ENCODE data around the gene CABS1. TPM values are rescaled to one million over a fixed set of nuclear protein-coding genes. Genes with fewer than 3 reads are reported as not detected.
A peak's percentile ranks its signal among the peaks of the same experiment; 100 is the strongest.

The CABS1 gene
- total and polyA plus RNA-seq, 2 of the 13 experiments (the other 11 are each of a cell fraction or from before 2014, with no cell fraction given): not detected

- Histone ChIP-seq H2AFZ (ENCODE audit: low read length) (no peak overlapping the region), H3K36me3 (replicated peaks in 1 of 2; ENCODE audit: control insufficient read depth in 1 of 2, insufficient read depth in 2 of 2, low read length in 2 of 2) (no peaks in the 10 kb centered on the region), H3K4me3 (replicated peaks in 1 of 3; ENCODE audit: insufficient read depth in 1 of 3, low read depth in 2 of 3, low read length in 3 of 3) (no peak overlapping the region), H3K27ac (ENCODE audit: extremely low read length, insufficient read depth, low read length) (no peak overlapping the region), H3K9ac (ENCODE audit: insufficient read depth, low read depth, low read length) (no peak overlapping the region), H3K9me3 (ENCODE audit: low read length) (no peaks in the 10 kb centered on the region), H3K79me2 (ENCODE audit: insufficient read depth, low read length) (no peaks in the 10 kb centered on the region), H3K4me1 (ENCODE audit: insufficient read depth, low read length) (no peaks in the 10 kb centered on the region), H4K20me1 (ENCODE audit: insufficient read depth, low read length) (no peaks in the 10 kb centered on the region), H3K4me2 (ENCODE audit: low read depth, low read length) (no peak overlapping the region), H3K27me3 (ENCODE audit: control insufficient read depth in 1 of 2, insufficient read depth in 2 of 2, low read length in 2 of 2) (no peaks in the 10 kb centered on the region)
- ATAC-seq (no peak), FAIRE-seq (peak; percentile 28), DNase-seq (ENCODE audit: low spot score) (no peak)
- TF ChIP-seq ZNF747 (CRISPR knock-in tag; IDR thresholded peaks at IDR 0.05; ENCODE audit: borderline replicate concordance) (no peak), JUN (CRISPR knock-in tag; IDR thresholded peaks at IDR 0.05) (no peak), MLX (CRISPR knock-in tag; IDR thresholded peaks at IDR 0.05) (no peak), ZHX1 (CRISPR knock-in tag; IDR thresholded peaks at IDR 0.05; ENCODE audit: low read depth) (no peak), ZNF292 (CRISPR knock-in tag; IDR thresholded peaks at IDR 0.05; ENCODE audit: borderline replicate concordance, low read depth) (no peak), KDM2A (CRISPR knock-in tag; IDR thresholded peaks at IDR 0.05; ENCODE audit: borderline replicate concordance, low read depth) (no peak), ZNF44 (CRISPR knock-in tag; IDR thresholded peaks at IDR 0.05) (no peak)
- intact Hi-C loops (cut with micrococcal nuclease; ENCODE audit: unreplicated experiment) (no loop called here), in situ Hi-C loops (cut with HindIII; ENCODE audit: extremely low pct_ligation_motif_present, low pct_unique_long_range_greater_than_20kb) (no loop called here)
- ChIA-PET CTCF (ENCODE audit: low intra/inter-chr PET ratio, low total read pairs) (no interaction called here), POLR2A (no interaction called here)
- BruUV-seq (replicated peaks): no TSS peak
- WGBS (ENCODE audit: low lambda C conversion rate): 45% methylated on average over 3 of the region's 3 CpGs
Observed at GRCh38 chr4:70380578-70380977, 45.8 kb downstream of the CABS1 start.

Measured in HepG2 (cell line).